ENCODE results near the gene ENDOU.
A peak's percentile ranks its signal among the peaks of the same experiment; 100 is the strongest.
"Not testable (repeated sequence)": the region's sequence is repeated elsewhere in the genome, so short reads cannot be mapped to it uniquely, and the experiment has no call there.

The ENDOU gene

DNA sequence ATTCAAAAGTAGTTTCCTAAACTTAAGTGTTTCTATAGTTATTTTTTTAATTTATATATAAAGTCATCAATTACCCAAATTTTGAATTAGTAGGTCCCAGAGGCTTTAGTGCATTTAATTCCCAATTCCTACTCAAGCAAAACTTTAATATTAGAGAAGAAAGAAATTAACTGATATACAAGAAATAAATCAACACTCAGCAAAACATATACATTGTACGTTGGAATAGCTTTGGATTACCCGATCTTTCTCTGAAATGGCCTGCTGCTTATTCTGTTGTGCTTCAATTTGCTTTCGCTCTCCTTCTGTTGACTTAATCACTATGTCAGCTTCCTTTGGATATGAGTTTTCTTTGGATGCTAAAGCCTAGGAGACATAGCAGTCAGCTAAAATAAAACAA is 37.7 kb downstream of the ENDOU start:
- Histone ChIP-seq H3K4me3 (no peak overlapping the region), H3K9ac (ENCODE audit: insufficient read length) (no peak overlapping the region), H3K27ac (no peak overlapping the region), H3K36me3 (ENCODE audit: insufficient read depth, low read length) (peaks cover 44% of the 10 kb centered on the region), H3K9me3 (ENCODE audit: low read depth, low read length) (no peaks in the 10 kb centered on the region)
- TF ChIP-seq POLR2AphosphoS5 (IDR thresholded peaks at IDR 0.05; ENCODE audit: borderline replicate concordance, low read depth, low read length) (no peak), EZH2 (IDR thresholded peaks at IDR 0.05) (no peak), FOXP2 (optimal IDR thresholded peaks at IDR 0.05; ENCODE audit: control extremely low read depth, extremely low read length, insufficient read depth) (no peak)
- no peak for DNase-seq (ENCODE audit: low read depth, low spot score)

GRCh38 chr12:47686645-47687240 is 38.5 kb downstream of the ENDOU start:
- no peak for TF ChIP-seq POLR2AphosphoS5 (IDR thresholded peaks at IDR 0.05; ENCODE audit: borderline replicate concordance, low read depth, low read length)
- no peak for TF ChIP-seq FOXP2 (optimal IDR thresholded peaks at IDR 0.05; ENCODE audit: control extremely low read depth, extremely low read length, insufficient read depth)
- TF ChIP-seq EZH2 (IDR thresholded peaks at IDR 0.05), result no peak
- DNase-seq (ENCODE audit: low read depth, low spot score), result peak; percentile 34
- no peaks in the 10 kb centered on the region for H3K9me3 ChIP-seq (ENCODE audit: low read depth, low read length)
- peaks cover 43% of the 10 kb centered on the region for H3K36me3 ChIP-seq (ENCODE audit: insufficient read depth, low read length)
- H3K27ac ChIP-seq, result no peak overlapping the region
- H3K9ac ChIP-seq (ENCODE audit: insufficient read length), result no peak overlapping the region
- no peak overlapping the region for H3K4me3 ChIP-seq

DNA sequence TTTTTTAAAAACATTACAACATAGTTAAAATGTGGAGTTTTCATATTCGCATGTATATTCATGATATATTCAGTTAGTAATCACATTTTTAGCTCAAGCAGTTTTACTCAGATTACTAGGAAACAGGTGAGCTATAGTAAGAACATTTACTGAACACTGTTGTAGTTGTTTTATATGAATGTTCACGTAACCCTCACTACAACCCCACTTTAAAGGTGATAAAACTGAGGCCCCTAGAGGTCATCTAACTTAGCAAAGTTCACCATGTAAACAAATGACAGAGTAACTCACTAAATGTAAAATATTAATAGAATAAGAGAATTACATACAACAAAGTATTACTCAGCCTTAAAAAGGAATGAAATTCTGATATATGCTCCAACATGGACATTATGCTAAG is 45.5 kb downstream of the ENDOU start:
- Histone ChIP-seq H3K36me3 (ENCODE audit: insufficient read depth, low read length) (peaks cover 53% of the 10 kb centered on the region), H3K9me3 (ENCODE audit: low read depth, low read length) (no peaks in the 10 kb centered on the region), H3K9ac (ENCODE audit: insufficient read length) (no peak overlapping the region), H3K4me3 (no peak overlapping the region), H3K27ac (no peak overlapping the region)
- no peak for DNase-seq (ENCODE audit: low read depth, low spot score)
- no peak for TF ChIP-seq FOXP2 (optimal IDR thresholded peaks at IDR 0.05; ENCODE audit: control extremely low read depth, extremely low read length, insufficient read depth)
- TF ChIP-seq EZH2 (IDR thresholded peaks at IDR 0.05), result no peak
- TF ChIP-seq POLR2AphosphoS5 (IDR thresholded peaks at IDR 0.05; ENCODE audit: borderline replicate concordance, low read depth, low read length), result no peak

DNA sequence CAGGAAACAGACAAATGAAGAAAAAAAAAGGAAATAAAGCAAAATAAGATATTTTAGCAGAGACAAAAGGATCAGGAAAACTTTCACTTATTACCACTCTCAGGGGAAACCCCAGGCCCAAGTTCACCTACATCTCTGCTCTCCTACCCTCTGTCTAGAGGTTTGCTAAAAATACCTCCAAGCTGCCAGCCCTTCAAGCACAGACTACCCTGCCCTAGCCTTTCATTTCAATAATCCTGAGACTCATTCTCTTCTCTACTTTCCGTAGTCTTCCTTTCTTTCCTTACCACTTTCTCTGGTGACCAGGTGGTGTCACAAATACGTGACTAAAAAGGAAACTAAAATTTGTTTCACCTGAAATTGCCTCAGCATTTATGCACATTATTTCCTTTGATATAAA is 53.2 kb downstream of the ENDOU start:
- Histone ChIP-seq H3K4me3 (no peak overlapping the region), H3K9ac (ENCODE audit: insufficient read length) (no peak overlapping the region), H3K36me3 (ENCODE audit: insufficient read depth, low read length) (peaks cover 51% of the 10 kb centered on the region), H3K27ac (no peak overlapping the region), H3K9me3 (ENCODE audit: low read depth, low read length) (no peaks in the 10 kb centered on the region)
- no peak for TF ChIP-seq POLR2AphosphoS5 (IDR thresholded peaks at IDR 0.05; ENCODE audit: borderline replicate concordance, low read depth, low read length)
- TF ChIP-seq FOXP2 (optimal IDR thresholded peaks at IDR 0.05; ENCODE audit: control extremely low read depth, extremely low read length, insufficient read depth), result no peak
- no peak for TF ChIP-seq EZH2 (IDR thresholded peaks at IDR 0.05)
- DNase-seq (ENCODE audit: low read depth, low spot score), result no peak

DNA sequence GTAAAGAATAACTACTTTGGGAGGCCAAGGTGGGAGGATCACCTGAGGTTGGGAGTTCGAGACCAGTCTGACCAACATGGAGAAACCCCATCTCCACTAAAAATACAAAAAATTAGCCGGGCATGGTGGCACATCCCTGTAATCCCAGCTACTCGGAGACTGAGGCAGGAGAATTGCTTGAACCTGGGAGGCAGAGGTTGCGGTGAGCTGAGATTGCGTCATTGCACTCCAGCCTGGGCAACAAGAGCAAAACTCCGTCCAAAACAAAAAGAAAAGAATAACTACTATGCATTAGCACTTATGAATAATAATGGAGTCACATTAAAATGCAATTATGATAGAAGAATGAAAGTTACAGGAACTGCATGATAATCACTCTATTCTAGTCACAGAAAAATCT is 57.4 kb downstream of the ENDOU start:
- not testable (repeated sequence) for H3K4me3 ChIP-seq; H3K27ac ChIP-seq; H3K9me3 ChIP-seq (ENCODE audit: low read depth, low read length); DNase-seq (ENCODE audit: low read depth, low spot score); H3K9ac ChIP-seq (ENCODE audit: insufficient read length)
- peaks cover 65% of the 10 kb centered on the region for H3K36me3 ChIP-seq (ENCODE audit: insufficient read depth, low read length)
